Ishikawa (cell line): ENCODE measurements around the gene CACNA1D.

Experiments
- CEBPB ChIP-seq: IDR thresholded peaks from 2 replicates; pipeline ENCODE4 v1.6.1; 2012
- CREB1 ChIP-seq: IDR thresholded peaks from 2 replicates; pipeline ENCODE4 v1.6.1; 2012; ENCODE audit warnings: low read depth
- EGR1 ChIP-seq: IDR thresholded peaks from 2 replicates; pipeline ENCODE4 v1.6.1; 2012
- EP300 ChIP-seq: IDR thresholded peaks from 2 replicates; pipeline ENCODE4 v1.6.1; 2012; ENCODE audit warnings: borderline replicate concordance
- FOXM1 ChIP-seq: IDR thresholded peaks from 2 replicates; pipeline ENCODE4 v1.6.1; 2012; ENCODE audit warnings: low read depth, borderline replicate concordance
- NFIC ChIP-seq: IDR thresholded peaks from 2 replicates; pipeline ENCODE4 v1.6.1; 2012
- RAD21 ChIP-seq: IDR thresholded peaks from 2 replicates; pipeline ENCODE4 v1.6.1; 2012; ENCODE audit warnings: low read depth
- TAF1 ChIP-seq: IDR thresholded peaks from 2 replicates; pipeline ENCODE4 v1.6.1; 2012; ENCODE audit warnings: low read depth, mild to moderate bottlenecking
- TCF12 ChIP-seq: IDR thresholded peaks from 2 replicates; pipeline ENCODE4 v1.6.1; 2012; ENCODE audit warnings: low read depth
- TEAD4 ChIP-seq: IDR thresholded peaks from 2 replicates; pipeline ENCODE4 v1.6.1; 2012
- YY1 ChIP-seq: IDR thresholded peaks from 2 replicates; pipeline ENCODE4 v1.6.1; 2012; ENCODE audit warnings: low read depth
- ZBTB7A ChIP-seq: IDR thresholded peaks from 2 replicates; pipeline ENCODE4 v1.6.1; 2012; ENCODE audit warnings: low read depth
- TF ChIP-seq, protein P1 (sequence below): IDR thresholded peaks from 2 replicates; pipeline ENCODE4 v1.6.1; 2012
- TF ChIP-seq, protein P2 (sequence below): IDR thresholded peaks from 2 replicates; pipeline ENCODE4 v1.6.1; 2012
- TF ChIP-seq, protein P3 (sequence below): IDR thresholded peaks from 2 replicates; pipeline ENCODE4 v1.6.1; 2012; ENCODE audit warnings: low read depth, mild to moderate bottlenecking

The CACNA1D gene

DNA sequence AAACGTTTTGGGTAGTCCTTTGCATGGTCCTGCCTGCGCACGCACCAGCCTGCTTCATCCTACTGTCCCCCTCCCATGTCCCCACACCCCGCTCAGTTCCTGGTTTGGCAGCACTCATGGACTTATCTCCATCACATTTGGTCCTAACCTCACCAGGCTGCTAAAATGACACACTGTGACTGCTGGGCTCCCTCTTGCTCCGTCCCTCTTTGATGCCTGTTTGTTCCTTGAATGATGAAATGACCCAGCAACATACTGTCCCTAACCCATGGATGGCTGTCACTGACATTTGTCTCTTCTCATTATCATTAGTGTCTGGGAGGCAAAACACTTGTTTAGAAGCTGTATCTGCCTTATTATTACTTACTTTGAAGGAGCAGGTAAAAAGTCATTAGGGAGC lies 271.3 kb downstream of the CACNA1D start:
- TF ChIP-seq YY1, result no peak
- no peak for TF ChIP-seq RAD21
- TF ChIP-seq, protein P1, sequence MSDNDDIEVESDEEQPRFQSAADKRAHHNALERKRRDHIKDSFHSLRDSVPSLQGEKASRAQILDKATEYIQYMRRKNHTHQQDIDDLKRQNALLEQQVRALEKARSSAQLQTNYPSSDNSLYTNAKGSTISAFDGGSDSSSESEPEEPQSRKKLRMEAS, result no peak
- no peak for TF ChIP-seq ZBTB7A
- no peak for TF ChIP-seq EP300
- TF ChIP-seq, protein P2, sequence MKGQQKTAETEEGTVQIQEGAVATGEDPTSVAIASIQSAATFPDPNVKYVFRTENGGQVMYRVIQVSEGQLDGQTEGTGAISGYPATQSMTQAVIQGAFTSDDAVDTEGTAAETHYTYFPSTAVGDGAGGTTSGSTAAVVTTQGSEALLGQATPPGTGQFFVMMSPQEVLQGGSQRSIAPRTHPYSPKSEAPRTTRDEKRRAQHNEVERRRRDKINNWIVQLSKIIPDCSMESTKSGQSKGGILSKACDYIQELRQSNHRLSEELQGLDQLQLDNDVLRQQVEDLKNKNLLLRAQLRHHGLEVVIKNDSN, result no peak
- TF ChIP-seq TAF1, result no peak
- no peak for TF ChIP-seq EGR1

DNA sequence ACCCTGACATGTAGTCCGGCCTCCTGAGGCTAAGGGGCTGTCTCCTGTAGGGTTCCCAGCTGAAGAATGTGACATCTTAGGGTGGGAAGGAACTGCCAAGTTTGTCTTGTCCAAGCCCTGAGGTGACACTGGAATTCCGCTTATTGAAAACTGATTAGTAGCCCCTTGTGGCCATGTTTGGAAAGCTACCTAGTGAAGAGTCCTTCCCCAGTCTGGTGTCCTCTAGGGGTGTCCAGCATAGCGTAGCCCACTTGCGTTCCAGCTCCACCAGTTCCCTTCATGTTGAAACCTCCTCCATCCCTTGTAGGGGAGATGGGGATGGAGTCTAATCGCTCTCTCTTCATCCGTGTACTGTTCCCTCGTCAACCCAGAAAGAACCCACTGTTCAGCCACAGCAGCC lies 272.3 kb downstream of the CACNA1D start:
- TF ChIP-seq, protein P2, result no peak
- no peak for TF ChIP-seq CREB1
- TF ChIP-seq, protein P3, sequence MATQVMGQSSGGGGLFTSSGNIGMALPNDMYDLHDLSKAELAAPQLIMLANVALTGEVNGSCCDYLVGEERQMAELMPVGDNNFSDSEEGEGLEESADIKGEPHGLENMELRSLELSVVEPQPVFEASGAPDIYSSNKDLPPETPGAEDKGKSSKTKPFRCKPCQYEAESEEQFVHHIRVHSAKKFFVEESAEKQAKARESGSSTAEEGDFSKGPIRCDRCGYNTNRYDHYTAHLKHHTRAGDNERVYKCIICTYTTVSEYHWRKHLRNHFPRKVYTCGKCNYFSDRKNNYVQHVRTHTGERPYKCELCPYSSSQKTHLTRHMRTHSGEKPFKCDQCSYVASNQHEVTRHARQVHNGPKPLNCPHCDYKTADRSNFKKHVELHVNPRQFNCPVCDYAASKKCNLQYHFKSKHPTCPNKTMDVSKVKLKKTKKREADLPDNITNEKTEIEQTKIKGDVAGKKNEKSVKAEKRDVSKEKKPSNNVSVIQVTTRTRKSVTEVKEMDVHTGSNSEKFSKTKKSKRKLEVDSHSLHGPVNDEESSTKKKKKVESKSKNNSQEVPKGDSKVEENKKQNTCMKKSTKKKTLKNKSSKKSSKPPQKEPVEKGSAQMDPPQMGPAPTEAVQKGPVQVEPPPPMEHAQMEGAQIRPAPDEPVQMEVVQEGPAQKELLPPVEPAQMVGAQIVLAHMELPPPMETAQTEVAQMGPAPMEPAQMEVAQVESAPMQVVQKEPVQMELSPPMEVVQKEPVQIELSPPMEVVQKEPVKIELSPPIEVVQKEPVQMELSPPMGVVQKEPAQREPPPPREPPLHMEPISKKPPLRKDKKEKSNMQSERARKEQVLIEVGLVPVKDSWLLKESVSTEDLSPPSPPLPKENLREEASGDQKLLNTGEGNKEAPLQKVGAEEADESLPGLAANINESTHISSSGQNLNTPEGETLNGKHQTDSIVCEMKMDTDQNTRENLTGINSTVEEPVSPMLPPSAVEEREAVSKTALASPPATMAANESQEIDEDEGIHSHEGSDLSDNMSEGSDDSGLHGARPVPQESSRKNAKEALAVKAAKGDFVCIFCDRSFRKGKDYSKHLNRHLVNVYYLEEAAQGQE, result no peak
- TF ChIP-seq CEBPB, result no peak
- TF ChIP-seq FOXM1, result no peak
- TF ChIP-seq TCF12, result no peak
- TF ChIP-seq NFIC, result no peak
- TF ChIP-seq ZBTB7A, result no peak
- no peak for TF ChIP-seq EGR1
- TF ChIP-seq EP300, result no peak
- TF ChIP-seq, protein P1, result no peak
- no peak for TF ChIP-seq RAD21

DNA sequence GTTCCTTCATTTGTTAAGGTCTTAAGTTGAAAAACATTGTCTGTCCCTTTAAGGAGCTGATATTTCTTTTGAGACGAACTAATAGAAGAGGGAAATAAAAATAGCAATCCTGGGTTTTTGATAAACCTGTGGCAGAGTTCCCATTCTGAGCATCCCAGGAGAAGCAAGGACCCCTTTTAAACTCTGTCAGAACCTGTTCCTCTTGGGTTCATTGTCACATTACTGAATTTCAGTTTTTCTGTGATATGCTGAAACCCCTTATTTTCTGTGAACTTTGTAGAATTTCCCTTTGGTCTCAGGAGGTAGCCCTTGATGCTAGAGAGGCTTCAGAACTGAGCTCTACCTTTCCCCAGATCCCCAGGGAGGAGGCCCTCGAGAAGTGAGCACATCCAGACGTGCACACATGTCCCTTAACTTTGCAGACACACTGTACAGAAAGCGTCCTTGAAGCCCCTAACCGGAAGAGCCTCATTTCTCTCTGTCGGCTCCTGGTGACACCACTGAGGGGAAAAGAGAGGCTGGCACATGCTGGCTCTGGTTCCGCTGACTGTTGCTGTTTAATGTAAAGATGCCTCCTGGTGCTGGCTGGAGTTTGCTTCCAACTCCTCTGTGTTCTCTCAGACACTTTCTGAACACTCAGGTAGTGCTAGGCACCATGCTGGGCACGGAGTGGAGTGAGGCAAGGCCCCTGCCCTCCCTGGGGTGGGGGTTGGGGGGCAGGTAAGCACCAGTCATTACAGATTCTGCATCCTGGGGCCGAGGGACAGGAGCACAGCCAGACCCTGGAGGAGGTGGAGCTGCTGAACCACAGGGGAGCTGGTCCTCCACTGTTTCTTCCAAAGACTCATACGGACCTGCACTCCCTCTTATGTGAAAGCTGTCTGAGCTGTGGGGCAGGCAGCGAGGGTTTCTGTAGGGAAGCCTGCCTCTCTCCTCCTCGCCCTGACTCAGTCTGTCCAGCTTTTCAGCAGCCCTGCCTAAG lies 274.4 kb downstream of the CACNA1D start:
- TF ChIP-seq CREB1 (no peak), YY1 (no peak), NFIC (no peak), TCF12 (no peak), FOXM1 (no peak), CEBPB (no peak), RAD21 (no peak), TEAD4 (no peak), EGR1 (no peak), EP300 (no peak), TAF1 (no peak), ZBTB7A (no peak)
- TF ChIP-seq, protein P2, result no peak
- TF ChIP-seq, protein P1, result no peak
- TF ChIP-seq, protein P3, result no peak

DNA sequence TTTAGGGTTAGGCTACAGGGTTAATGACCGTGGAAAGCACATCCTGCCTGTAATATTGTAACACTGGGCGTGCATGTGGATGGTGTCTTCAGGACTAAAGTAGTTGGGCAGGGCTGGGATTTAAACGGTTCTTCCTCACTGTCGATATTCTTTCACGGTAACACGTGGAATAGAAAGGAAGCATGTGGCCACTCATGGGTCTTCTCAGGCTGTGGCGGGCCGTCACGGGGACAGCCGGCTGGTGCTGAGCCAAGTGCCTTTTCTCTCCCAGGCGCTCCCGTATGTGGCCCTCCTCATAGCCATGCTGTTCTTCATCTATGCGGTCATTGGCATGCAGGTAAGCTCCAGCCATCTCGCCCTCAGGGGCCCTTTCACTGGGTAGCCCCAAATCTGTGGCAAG lies 278.2 kb downstream of the CACNA1D start:
- no peak for TF ChIP-seq CREB1
- TF ChIP-seq NFIC, result no peak
- no peak for TF ChIP-seq TCF12
- TF ChIP-seq EP300, result no peak
- no peak for TF ChIP-seq YY1
- TF ChIP-seq CEBPB, result no peak
- TF ChIP-seq, protein P2, result no peak
- TF ChIP-seq EGR1, result no peak
- TF ChIP-seq FOXM1, result no peak
- TF ChIP-seq, protein P3, result no peak
